ELR (cell line): ENCODE measurements around the gene PLK2.

Source experiments
- DNase-seq: peaks from one replicate; pipeline ENCODE4 v3.0.0-alpha.2; 2015; ENCODE audit warnings: low read depth

The PLK2 gene

GRCh38 chr5:58460002-58460731 lies at the start of gene PLK2:
Gene PLK2, minus strand, starts transcription at chr5:58460086. Its CDS starts 127 bp downstream, at chr5:58459959.
- DNase-seq = peak; percentile 91

GRCh38 chr5:58507715-58508114 lies 47.8 kb upstream of the PLK2 start:
- DNase-seq = no peak

- no peak for DNase-seq
These were observed 46.2 kb upstream of the PLK2 start for GRCh38 chr5:58505971-58506640.

GRCh38 chr5:58505502-58505901 lies 45.6 kb upstream of the PLK2 start:
- no peak for DNase-seq

GRCh38 chr5:58504766-58505165 lies 44.9 kb upstream of the PLK2 start:
- DNase-seq = no peak

- DNase-seq = no peak
These were observed 43.6 kb upstream of the PLK2 start for GRCh38 chr5:58503390-58504046.

- no peak for DNase-seq
These were observed 42.0 kb upstream of the PLK2 start for GRCh38 chr5:58501778-58502417.

- DNase-seq = no peak
These were observed 40.1 kb upstream of the PLK2 start for GRCh38 chr5:58499941-58500340.

GRCh38 chr5:58499231-58499630 lies 39.3 kb upstream of the PLK2 start:
- no peak for DNase-seq

GRCh38 chr5:58498340-58498942 lies 38.6 kb upstream of the PLK2 start:
- DNase-seq = peak; percentile 54

- no peak for DNase-seq
These were observed 38.0 kb upstream of the PLK2 start for GRCh38 chr5:58497921-58498320.

- no peak for DNase-seq
These were observed 37.5 kb upstream of the PLK2 start for GRCh38 chr5:58497386-58497785.

GRCh38 chr5:58496488-58496887 lies 36.6 kb upstream of the PLK2 start:
- peak; percentile 3 for DNase-seq

- no peak for DNase-seq
These were observed 33.3 kb upstream of the PLK2 start for GRCh38 chr5:58493141-58493540.

GRCh38 chr5:58491216-58491892 lies 31.5 kb upstream of the PLK2 start, which contains the start of gene GAPT:
Gene GAPT, plus strand, starts transcription at chr5:58491435. Its CDS starts 3,102 bp downstream, at chr5:58494537.
- DNase-seq = no peak

GRCh38 chr5:58490402-58491050 lies 30.6 kb upstream of the PLK2 start:
- no peak for DNase-seq

GRCh38 chr5:58486290-58486689 lies 26.4 kb upstream of the PLK2 start:
- DNase-seq = no peak

- DNase-seq = no peak
These were observed 24.6 kb upstream of the PLK2 start for GRCh38 chr5:58484505-58484904.

- no peak for DNase-seq
These were observed 22.6 kb upstream of the PLK2 start for GRCh38 chr5:58482536-58482935.

- no peak for DNase-seq
These were observed 21.9 kb upstream of the PLK2 start for GRCh38 chr5:58481828-58482227.

- DNase-seq = no peak
These were observed 21.3 kb upstream of the PLK2 start for GRCh38 chr5:58481066-58481676.
